Body of pancreas (tissue), 4 donors: ENCODE results near the gene FXR1. TPM values are rescaled to one million over a fixed set of nuclear protein-coding genes. Genes with fewer than 3 reads are reported as not detected.
"Not testable (repeated sequence)": the region's sequence is repeated elsewhere in the genome, so short reads cannot be mapped to it uniquely, and the experiment has no call there.

Experiments used
- ATAC-seq: fragments of 150-250 bp; one replicate; pipeline ENCODE4 v1.9.1; 2016
- DNase-seq, 4 donors: peaks; one replicate each; pipeline ENCODE4 v3.0.0-alpha.2; 2019
- H3K27ac ChIP-seq, 4 donors: fragments of 200-600 bp; sonication (generic); 1 replicate in 3 of 4; 2 replicates in 1 of 4; pipeline versions ENCODE4 v1.5.1 to v1.6.1; 2016 to 2019; ENCODE audit warnings: mild to moderate bottlenecking in 1 of 4, mixed read lengths in 1 of 4, moderate library complexity in 1 of 4
- H3K27me3 ChIP-seq, 2 donors: fragments of 200-600 bp; sonication (generic); one replicate each; pipeline ENCODE4 v1.6.0; 2016; ENCODE audit warnings: mild to moderate bottlenecking in 1 of 2
- H3K36me3 ChIP-seq, 2 donors: fragments of 200-600 bp; sonication (generic); replicated peaks in 1 of 2; 2 replicates each; pipeline ENCODE4 v1.5.1; 2016; ENCODE audit warnings: low read depth in 2 of 2; ENCODE audit not compliant: insufficient read depth in 1 of 2
- H3K4me1 ChIP-seq: fragments of 200-600 bp; sonication (generic); one replicate; pipeline ENCODE4 v1.6.0; 2016
- H3K4me3 ChIP-seq, 2 donors: fragments of 200-600 bp; sonication (generic); 1 replicate in 1 of 2; 2 replicates in 1 of 2; pipeline ENCODE4 v1.5.1; 2016 to 2019
- H3K9me3 ChIP-seq, 3 donors: fragments of 200-600 bp; sonication (generic); 1 replicate in 2 of 3; 2 replicates in 1 of 3; pipeline ENCODE4 v1.5.1; 2016
- POLR2A ChIP-seq, 3 donors: fragments of 450-650 bp; IDR thresholded peaks; one replicate each; pipeline ENCODE4 v1.6.1; 2016; ENCODE audit warnings: antibody characterized with exemption in 3 of 3, mild to moderate bottlenecking in 2 of 3
- WGBS, 2 donors: methylation state at CpG; one replicate each; pipeline ENCODE4 v1.1.5; 2017; 5-methylcytosine and 5-hydroxymethylcytosine counted together
- intact Hi-C: fragments of 100-400 bp; cut with DNase I; formaldehyde crosslinking; loops from one replicate; pipeline ENCODE4 v1.15.1; 2023
- total RNA-seq, 2 donors: library from RNA; depleted of rRNA; stranded (reverse); fragments of >200 nt; gene quantifications; one replicate each; pipeline ENCODE4 v1.1.0, GENCODE V29; 2016
- TF ChIP-seq, protein P1 (sequence below), 7 experiments: fragments of 450-650 bp in 4 of 7; fragments of 200-600 bp in 3 of 7; sonication (generic) in 3 of 7; IDR thresholded peaks; one replicate each; pipeline ENCODE4 v1.5.1; 2016 to 2019; ENCODE audit warnings: antibody characterized with exemption in 7 of 7

The FXR1 gene
- total RNA-seq, 2 donors from 2014 or later, result 55.0 to 89.5 TPM

- WGBS, 2 donors, result 67 to 80% methylated on average over 2 of the region's 2 CpGs
- ATAC-seq, result no peak
- intact Hi-C loops, result no loop called here
Measured at GRCh38 chr3:180996415-180996932, 84.0 kb downstream of the FXR1 start.

DNA sequence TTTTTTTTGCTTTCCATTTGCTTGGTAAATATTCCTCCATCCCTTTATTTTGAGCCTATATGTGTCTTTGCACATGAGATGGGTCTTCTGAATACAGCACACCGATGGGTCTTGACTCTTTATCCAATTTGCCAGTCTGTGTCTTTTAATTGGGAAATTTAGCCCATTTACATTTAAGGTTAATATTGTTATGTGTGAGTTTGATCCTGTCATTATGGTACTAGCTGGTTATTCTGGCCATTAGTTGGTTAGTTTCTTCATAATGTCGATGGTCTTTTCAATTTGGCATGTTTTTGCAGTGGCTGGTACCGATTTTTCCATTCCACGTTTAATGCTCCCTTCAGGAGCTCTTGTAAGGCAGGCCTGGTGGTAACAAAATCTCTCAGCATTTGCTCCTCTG lies 89.9 kb downstream of the FXR1 start:
- WGBS, 2 donors, result 83 to 93% methylated on average over 4 of the region's 4 CpGs
- ATAC-seq, DNase-seq, H3K27ac ChIP-seq, intact Hi-C loops, H3K4me3 ChIP-seq, H3K9me3 ChIP-seq, H3K27me3 ChIP-seq, H3K36me3 ChIP-seq, H3K4me1 ChIP-seq: not testable (repeated sequence)

More at GRCh38 chr3:180996415-180996932, 84.0 kb downstream of the FXR1 start:
- Histone ChIP-seq H3K9me3 (peaks cover 0 to 7% (median 0%) of the 10 kb centered on the region in 3 donors), H3K27ac (no peak overlapping the region), H3K27me3 (no peaks in the 10 kb centered on the region), H3K36me3 (no peaks in the 10 kb centered on the region), H3K4me3 (no peak overlapping the region), H3K4me1 (no peaks in the 10 kb centered on the region)
- TF ChIP-seq, protein P1, sequence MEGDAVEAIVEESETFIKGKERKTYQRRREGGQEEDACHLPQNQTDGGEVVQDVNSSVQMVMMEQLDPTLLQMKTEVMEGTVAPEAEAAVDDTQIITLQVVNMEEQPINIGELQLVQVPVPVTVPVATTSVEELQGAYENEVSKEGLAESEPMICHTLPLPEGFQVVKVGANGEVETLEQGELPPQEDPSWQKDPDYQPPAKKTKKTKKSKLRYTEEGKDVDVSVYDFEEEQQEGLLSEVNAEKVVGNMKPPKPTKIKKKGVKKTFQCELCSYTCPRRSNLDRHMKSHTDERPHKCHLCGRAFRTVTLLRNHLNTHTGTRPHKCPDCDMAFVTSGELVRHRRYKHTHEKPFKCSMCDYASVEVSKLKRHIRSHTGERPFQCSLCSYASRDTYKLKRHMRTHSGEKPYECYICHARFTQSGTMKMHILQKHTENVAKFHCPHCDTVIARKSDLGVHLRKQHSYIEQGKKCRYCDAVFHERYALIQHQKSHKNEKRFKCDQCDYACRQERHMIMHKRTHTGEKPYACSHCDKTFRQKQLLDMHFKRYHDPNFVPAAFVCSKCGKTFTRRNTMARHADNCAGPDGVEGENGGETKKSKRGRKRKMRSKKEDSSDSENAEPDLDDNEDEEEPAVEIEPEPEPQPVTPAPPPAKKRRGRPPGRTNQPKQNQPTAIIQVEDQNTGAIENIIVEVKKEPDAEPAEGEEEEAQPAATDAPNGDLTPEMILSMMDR (IDR thresholded peaks at IDR 0.05), result no peak
- no peak for TF ChIP-seq POLR2A (IDR thresholded peaks at IDR 0.05)
- DNase-seq, result no peak

GRCh38 chr3:181003469-181003868 lies 91.0 kb downstream of the FXR1 start:
- H3K4me1 ChIP-seq, ATAC-seq, intact Hi-C loops, H3K27ac ChIP-seq, H3K9me3 ChIP-seq, DNase-seq, H3K27me3 ChIP-seq, H3K4me3 ChIP-seq, H3K36me3 ChIP-seq: not testable (repeated sequence)
- WGBS, 2 donors, result 12 to 29% methylated on average over 2 of the region's 2 CpGs

DNA sequence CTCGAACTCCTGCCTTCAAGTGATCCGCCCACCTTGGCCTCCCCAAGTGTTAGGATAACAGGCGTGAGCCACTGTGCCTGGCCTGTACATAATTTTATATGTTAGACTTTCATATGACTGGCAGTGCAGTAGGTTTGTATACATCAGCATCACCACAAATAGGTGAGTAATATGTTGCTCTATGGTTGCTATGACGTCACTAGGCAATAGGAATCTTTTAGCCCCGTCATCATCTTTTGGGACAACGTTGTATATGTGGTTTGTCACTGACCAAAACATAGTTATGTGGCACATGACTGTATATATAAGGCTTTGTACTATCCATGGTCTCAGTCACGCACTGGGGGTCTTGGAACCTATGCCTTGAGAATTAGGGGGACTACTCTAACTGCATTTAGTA lies 94.1 kb downstream of the FXR1 start:
- no peaks in the 10 kb centered on the region for H3K36me3 ChIP-seq
- DNase-seq (no peak), ATAC-seq (no peak)
- no peaks in the 10 kb centered on the region for H3K27me3 ChIP-seq
- no peaks in the 10 kb centered on the region for H3K4me1 ChIP-seq
- intact Hi-C loops, result no loop called here
- H3K27ac ChIP-seq, result no peak overlapping the region
- H3K4me3 ChIP-seq, result no peak overlapping the region
- no peak for TF ChIP-seq POLR2A (IDR thresholded peaks at IDR 0.05)
- TF ChIP-seq, protein P1 (IDR thresholded peaks at IDR 0.05), result no peak
- 76 to 83% methylated on average over 7 of the region's 7 CpGs for WGBS, 2 donors
- no peaks in the 10 kb centered on the region for H3K9me3 ChIP-seq

DNA sequence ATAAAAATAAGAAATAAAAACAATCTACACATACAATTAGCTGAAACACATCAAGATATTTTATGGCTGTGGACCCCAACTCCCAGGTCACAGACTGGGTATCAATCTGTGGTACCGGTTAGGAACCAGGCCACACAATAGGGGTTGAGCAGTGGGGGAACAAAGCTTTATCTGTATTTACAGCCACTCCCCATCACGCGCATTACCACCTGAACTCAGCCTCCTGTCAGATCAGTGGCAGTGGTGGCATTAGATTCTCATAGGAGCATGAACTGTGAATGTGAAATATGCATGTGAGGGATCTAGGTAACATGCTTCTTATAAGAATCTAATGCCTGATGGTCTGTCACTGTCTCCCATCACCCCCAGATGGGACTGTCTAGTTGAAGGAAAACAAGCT lies 94.8 kb downstream of the FXR1 start:
- DNase-seq, result no peak
- H3K36me3 ChIP-seq, result no peaks in the 10 kb centered on the region
- TF ChIP-seq POLR2A (IDR thresholded peaks at IDR 0.05), result no peak
- TF ChIP-seq, protein P1 (IDR thresholded peaks at IDR 0.05), result no peak
- no peak for ATAC-seq
- WGBS, 2 donors, result 88 to 92% methylated on average over 3 of the region's 3 CpGs
- no peaks in the 10 kb centered on the region for H3K4me1 ChIP-seq
- H3K27ac ChIP-seq, result no peak overlapping the region
- no peak overlapping the region for H3K4me3 ChIP-seq
- no peaks in the 10 kb centered on the region for H3K27me3 ChIP-seq
- H3K9me3 ChIP-seq, result no peaks in the 10 kb centered on the region
- intact Hi-C loops, result no loop called here

- H3K9me3 ChIP-seq, result no peaks in the 10 kb centered on the region
- intact Hi-C loops, result no loop called here
- H3K36me3 ChIP-seq, result no peaks in the 10 kb centered on the region
- TF ChIP-seq POLR2A (IDR thresholded peaks at IDR 0.05), result no peak
- TF ChIP-seq, protein P1 (IDR thresholded peaks at IDR 0.05), result no peak
- H3K27me3 ChIP-seq, result no peaks in the 10 kb centered on the region
- no peak overlapping the region for H3K4me3 ChIP-seq
- 53 to 67% methylated on average over 1 of the region's 1 CpG for WGBS, 2 donors
- no peak overlapping the region for H3K27ac ChIP-seq
- no peaks in the 10 kb centered on the region for H3K4me1 ChIP-seq
- DNase-seq, result no peak
- ATAC-seq, result no peak
Measured at GRCh38 chr3:181008796-181009195, 96.3 kb downstream of the FXR1 start.
